ENCODE measurements around the gene DRC7.

GRCh38 chr16:57757883-57758282 is 63.3 kb downstream of the DRC7 start:
- TF ChIP-seq E2F5 (CRISPR knock-in tag; IDR thresholded peaks at IDR 0.05) (no peak), USF1 (CRISPR knock-in tag; IDR thresholded peaks at IDR 0.05) (no peak), POLR2A (conservative IDR thresholded peaks at IDR 0.05) (no peak), TBL1XR1 (IDR thresholded peaks at IDR 0.05; ENCODE audit: low read length in 2 of 2) (no peak), POLR2AphosphoS5 (IDR thresholded peaks at IDR 0.05; ENCODE audit: control insufficient read depth, insufficient read depth, low read depth, low read length) (no peak), ZNF830 (CRISPR knock-in tag; IDR thresholded peaks at IDR 0.05) (no peak), ZBED1 (IDR thresholded peaks at IDR 0.05) (no peak)
- TF ChIP-seq, protein P1, sequence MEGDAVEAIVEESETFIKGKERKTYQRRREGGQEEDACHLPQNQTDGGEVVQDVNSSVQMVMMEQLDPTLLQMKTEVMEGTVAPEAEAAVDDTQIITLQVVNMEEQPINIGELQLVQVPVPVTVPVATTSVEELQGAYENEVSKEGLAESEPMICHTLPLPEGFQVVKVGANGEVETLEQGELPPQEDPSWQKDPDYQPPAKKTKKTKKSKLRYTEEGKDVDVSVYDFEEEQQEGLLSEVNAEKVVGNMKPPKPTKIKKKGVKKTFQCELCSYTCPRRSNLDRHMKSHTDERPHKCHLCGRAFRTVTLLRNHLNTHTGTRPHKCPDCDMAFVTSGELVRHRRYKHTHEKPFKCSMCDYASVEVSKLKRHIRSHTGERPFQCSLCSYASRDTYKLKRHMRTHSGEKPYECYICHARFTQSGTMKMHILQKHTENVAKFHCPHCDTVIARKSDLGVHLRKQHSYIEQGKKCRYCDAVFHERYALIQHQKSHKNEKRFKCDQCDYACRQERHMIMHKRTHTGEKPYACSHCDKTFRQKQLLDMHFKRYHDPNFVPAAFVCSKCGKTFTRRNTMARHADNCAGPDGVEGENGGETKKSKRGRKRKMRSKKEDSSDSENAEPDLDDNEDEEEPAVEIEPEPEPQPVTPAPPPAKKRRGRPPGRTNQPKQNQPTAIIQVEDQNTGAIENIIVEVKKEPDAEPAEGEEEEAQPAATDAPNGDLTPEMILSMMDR (IDR thresholded peaks at IDR 0.05 in 2 of 3, conservative IDR thresholded peaks at IDR 0.05 in 1 of 3; ENCODE audit: insufficient read depth in 2 of 3, low read depth in 1 of 3, low read length in 3 of 3): no peak
- TF ChIP-seq, protein P2, sequence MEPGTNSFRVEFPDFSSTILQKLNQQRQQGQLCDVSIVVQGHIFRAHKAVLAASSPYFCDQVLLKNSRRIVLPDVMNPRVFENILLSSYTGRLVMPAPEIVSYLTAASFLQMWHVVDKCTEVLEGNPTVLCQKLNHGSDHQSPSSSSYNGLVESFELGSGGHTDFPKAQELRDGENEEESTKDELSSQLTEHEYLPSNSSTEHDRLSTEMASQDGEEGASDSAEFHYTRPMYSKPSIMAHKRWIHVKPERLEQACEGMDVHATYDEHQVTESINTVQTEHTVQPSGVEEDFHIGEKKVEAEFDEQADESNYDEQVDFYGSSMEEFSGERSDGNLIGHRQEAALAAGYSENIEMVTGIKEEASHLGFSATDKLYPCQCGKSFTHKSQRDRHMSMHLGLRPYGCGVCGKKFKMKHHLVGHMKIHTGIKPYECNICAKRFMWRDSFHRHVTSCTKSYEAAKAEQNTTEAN (CRISPR knock-in tag; IDR thresholded peaks at IDR 0.05): no peak
